Stomach (tissue), 9 donors: ENCODE results near the gene ZC3H11A. TPM values are rescaled to one million over a fixed set of nuclear protein-coding genes. Genes with fewer than 3 reads are reported as not detected.

Experiments
- DNase-seq, 2 donors: peaks; one replicate each; pipeline versions ENCODE4 v3.0.0 to v3.0.0-alpha.2; 2013 to 2019
- H3K27ac ChIP-seq, 5 donors: fragments of 200-600 bp in 4 of 5; sonication (generic) in 4 of 5; one replicate each; pipeline ENCODE4 v1.5.1; 2013 to 2019; ENCODE audit warnings: mild to moderate bottlenecking in 1 of 5, moderate library complexity in 1 of 5
- H3K27me3 ChIP-seq, 3 donors: fragments of 200-600 bp; sonication (generic); one replicate each; pipeline ENCODE4 v1.5.1; 2017 to 2019; ENCODE audit warnings: mixed run types in 1 of 3
- H3K36me3 ChIP-seq, 4 donors: fragments of 200-600 bp; sonication (generic); 1 replicate in 3 of 4; 2 replicates in 1 of 4; pipeline ENCODE4 v1.5.1; 2016 to 2019
- H3K4me1 ChIP-seq, 4 donors: fragments of 200-600 bp; sonication (generic); one replicate each; pipeline ENCODE4 v1.5.1; 2016 to 2019
- H3K4me3 ChIP-seq, 4 donors: fragments of 200-600 bp; sonication (generic) in 3 of 4; one replicate each; pipeline ENCODE4 v1.5.1; 2016 to 2019; ENCODE audit warnings: mild to moderate bottlenecking in 1 of 4
- H3K9me3 ChIP-seq, 4 donors: fragments of 200-600 bp; sonication (generic); one replicate each; pipeline ENCODE4 v1.5.1; 2016 to 2019
- CTCF ChIP-seq, 7 experiments: fragments of 450-650 bp in 4 of 7; fragments of 200-600 bp in 3 of 7; sonication (generic) in 3 of 7; IDR thresholded peaks; one replicate each; pipeline ENCODE4 v1.5.1; 2016 to 2019; ENCODE audit warnings: antibody characterized with exemption in 7 of 7, control low read depth in 2 of 7, mild to moderate bottlenecking in 1 of 7
- EP300 ChIP-seq: sonication (generic); formaldehyde crosslinking; IDR thresholded peaks from one replicate; pipeline ENCODE4 v1.6.1; 2017; ENCODE audit warnings: antibody characterized with exemption
- POLR2A ChIP-seq, 4 donors: fragments of 450-650 bp; IDR thresholded peaks; one replicate each; pipeline ENCODE4 v1.6.1; 2016; ENCODE audit warnings: antibody characterized with exemption in 4 of 4, control low read depth in 2 of 4, mild to moderate bottlenecking in 1 of 4, moderate library complexity in 1 of 4
- POLR2AphosphoS5 ChIP-seq, 3 donors: sonication (generic); formaldehyde crosslinking; IDR thresholded peaks; one replicate each; pipeline ENCODE4 v1.6.1; 2016; ENCODE audit warnings: antibody characterized with exemption in 3 of 3
- WGBS, 5 donors: extraction: QIAGEN DNeasy Blood & Tissue Kit in 3 of 5; methylation state at CpG; one replicate each; pipeline versions ENCODE4 v1.1.5 to v1.1.7; 2013 to 2018; 5-methylcytosine and 5-hydroxymethylcytosine counted together
- intact Hi-C: fragments of 100-400 bp; cut with DNase I; formaldehyde crosslinking; loops from one replicate; pipeline ENCODE4 v1.15.1; 2023; ENCODE audit warnings: low total_unique reads
- polyA plus RNA-seq, 3 donors: library from polyadenylated mRNA; stranded (reverse); fragments of 200-250 nt; gene quantifications; one replicate each; pipeline ENCODE4 v1.2.3, GENCODE V29; 2013
- total RNA-seq, 5 donors: library from RNA; depleted of rRNA; stranded (reverse); fragments of >200 nt; gene quantifications; one replicate each; pipeline versions ENCODE4 v1.1.0 to v1.2.3, GENCODE V29; 2014 to 2016
- donor health status: healthy with polysubstance abuse.
- donor health status: Bipolar disorder and iron deficiency.
- donor health status: healthy.

ZC3H11A gene
- total and polyA plus RNA-seq, 8 donors = 25.0 to 160 (median 69.4) TPM

GRCh38 chr1:203777596-203777995 lies 17.8 kb upstream of the ZC3H11A start:
- 64 to 76% (median 69%) methylated on average over 3 of the region's 3 CpGs for WGBS, 5 donors
- no peak for DNase-seq

GRCh38 chr1:203778146-203778545 lies 17.3 kb upstream of the ZC3H11A start:
- no peak for TF ChIP-seq CTCF (IDR thresholded peaks at IDR 0.05)
- no peak for TF ChIP-seq POLR2A (IDR thresholded peaks at IDR 0.05)
- TF ChIP-seq POLR2AphosphoS5 (IDR thresholded peaks at IDR 0.05) = no peak
- TF ChIP-seq EP300 = no peak
- WGBS, 5 donors = 73 to 91% (median 77%) methylated on average over 3 of the region's 3 CpGs
- Histone ChIP-seq H3K27ac (no peak overlapping the region), H3K36me3 (peaks cover 0 to 3% (median 0%) of the 10 kb centered on the region in 4 donors), H3K4me3 (no peak overlapping the region), H3K4me1 (no peaks in the 10 kb centered on the region), H3K9me3 (no peaks in the 10 kb centered on the region), H3K27me3 (no peaks in the 10 kb centered on the region)
- DNase-seq = no peak
- intact Hi-C loops = no loop called here

More at GRCh38 chr1:203777596-203777995, 17.8 kb upstream of the ZC3H11A start:
- intact Hi-C loops = no loop called here
- H3K27ac ChIP-seq = no peak overlapping the region
- no peaks in the 10 kb centered on the region for H3K4me1 ChIP-seq
- no peak overlapping the region for H3K4me3 ChIP-seq
- H3K27me3 ChIP-seq = no peaks in the 10 kb centered on the region
- peaks cover 0 to 3% (median 0%) of the 10 kb centered on the region in 4 donors for H3K36me3 ChIP-seq
- TF ChIP-seq EP300 (no peak), POLR2AphosphoS5 (IDR thresholded peaks at IDR 0.05) (no peak), POLR2A (IDR thresholded peaks at IDR 0.05) (no peak), CTCF (IDR thresholded peaks at IDR 0.05) (no peak)
- no peaks in the 10 kb centered on the region for H3K9me3 ChIP-seq

- intact Hi-C loops = no loop called here
- H3K9me3 ChIP-seq = no peaks in the 10 kb centered on the region
- H3K36me3 ChIP-seq = peaks cover 0 to 3% (median 0%) of the 10 kb centered on the region in 4 donors
- no peak for DNase-seq
- H3K4me3 ChIP-seq = no peak overlapping the region
- no peaks in the 10 kb centered on the region for H3K4me1 ChIP-seq
- no peaks in the 10 kb centered on the region for H3K27me3 ChIP-seq
- TF ChIP-seq EP300 = no peak
- no peak for TF ChIP-seq CTCF (IDR thresholded peaks at IDR 0.05)
- no peak for TF ChIP-seq POLR2A (IDR thresholded peaks at IDR 0.05)
- TF ChIP-seq POLR2AphosphoS5 (IDR thresholded peaks at IDR 0.05) = no peak
- 77 to 83% (median 80%) methylated on average over 4 of the region's 4 CpGs for WGBS, 5 donors
- no peak overlapping the region for H3K27ac ChIP-seq
Measured at GRCh38 chr1:203778789-203779188, 16.6 kb upstream of the ZC3H11A start.

- no peak for DNase-seq
- no peak for TF ChIP-seq EP300
- TF ChIP-seq POLR2A (IDR thresholded peaks at IDR 0.05) = no peak
- TF ChIP-seq POLR2AphosphoS5 (IDR thresholded peaks at IDR 0.05) = no peak
- no peak for TF ChIP-seq CTCF (IDR thresholded peaks at IDR 0.05)
- WGBS, 5 donors = 89 to 95% (median 90%) methylated on average over 7 of the region's 7 CpGs
Measured at GRCh38 chr1:203781962-203782361, 13.5 kb upstream of the ZC3H11A start.

More at GRCh38 chr1:203781962-203782361, 13.5 kb upstream of the ZC3H11A start:
- Histone ChIP-seq H3K36me3 (no peaks in the 10 kb centered on the region), H3K27ac (no peak overlapping the region), H3K27me3 (no peaks in the 10 kb centered on the region), H3K9me3 (no peaks in the 10 kb centered on the region), H3K4me3 (no peak overlapping the region), H3K4me1 (no peaks in the 10 kb centered on the region)
- intact Hi-C loops = no loop called here
